Esophagus squamous epithelium (tissue), 4 donors: ENCODE data around the gene RPL37.

Source experiments
- POLR2A ChIP-seq, 4 donors: fragments of 450-650 bp; IDR thresholded peaks; one replicate each; pipeline ENCODE4 v1.6.1; 2017; ENCODE audit warnings: antibody characterized with exemption in 4 of 4, mild to moderate bottlenecking in 4 of 4, moderate library complexity in 3 of 4
- TF ChIP-seq, protein P1 (sequence below), 6 experiments: fragments of 450-650 bp in 4 of 6; fragments of 200-600 bp in 2 of 6; sonication (generic) in 2 of 6; IDR thresholded peaks; one replicate each; pipeline ENCODE4 v1.5.1; 2016 to 2019; ENCODE audit warnings: antibody characterized with exemption in 6 of 6, mild to moderate bottlenecking in 4 of 6, moderate library complexity in 4 of 6

DNA sequence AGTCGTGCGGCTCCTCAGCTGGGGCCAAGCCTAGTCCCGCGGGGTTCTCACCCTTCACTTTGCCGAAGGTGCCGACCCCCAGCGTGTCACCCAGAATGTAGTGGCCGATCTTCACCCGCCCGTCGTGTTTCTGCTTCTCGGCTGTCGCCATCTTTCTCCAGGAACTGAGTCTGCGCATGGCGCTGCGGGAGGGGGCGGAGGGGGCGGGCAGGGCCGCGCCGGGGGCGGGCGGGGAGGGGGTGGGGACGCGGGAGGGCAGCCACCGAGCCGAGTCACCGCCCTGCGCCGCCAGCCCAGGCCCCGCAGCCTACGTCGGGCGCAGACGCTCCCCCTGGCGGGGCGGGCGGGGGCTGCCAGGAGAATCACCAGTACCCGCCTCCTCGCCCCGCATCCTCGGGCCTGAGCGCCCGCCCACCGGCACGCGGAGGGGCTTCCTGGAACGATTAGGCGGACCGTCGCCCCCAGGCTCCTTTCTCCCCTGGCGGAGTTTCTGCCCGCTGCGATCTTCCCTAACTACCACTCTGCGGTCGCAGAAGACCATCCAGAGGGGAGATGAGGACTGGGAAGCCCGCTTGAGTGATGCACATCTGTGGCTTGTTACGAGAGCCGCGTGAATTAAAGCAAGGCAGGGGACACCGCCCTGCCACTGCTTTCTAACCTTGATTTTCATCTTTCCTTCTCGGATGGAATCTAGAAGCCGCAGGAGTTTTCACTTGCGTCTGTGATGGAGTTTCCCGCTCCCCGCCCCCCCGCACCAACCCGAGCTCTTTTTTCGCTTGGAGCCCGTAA lies 36.8 kb downstream of the RPL37 start, which contains the start of gene PRKAA1:
- TF ChIP-seq, protein P1, sequence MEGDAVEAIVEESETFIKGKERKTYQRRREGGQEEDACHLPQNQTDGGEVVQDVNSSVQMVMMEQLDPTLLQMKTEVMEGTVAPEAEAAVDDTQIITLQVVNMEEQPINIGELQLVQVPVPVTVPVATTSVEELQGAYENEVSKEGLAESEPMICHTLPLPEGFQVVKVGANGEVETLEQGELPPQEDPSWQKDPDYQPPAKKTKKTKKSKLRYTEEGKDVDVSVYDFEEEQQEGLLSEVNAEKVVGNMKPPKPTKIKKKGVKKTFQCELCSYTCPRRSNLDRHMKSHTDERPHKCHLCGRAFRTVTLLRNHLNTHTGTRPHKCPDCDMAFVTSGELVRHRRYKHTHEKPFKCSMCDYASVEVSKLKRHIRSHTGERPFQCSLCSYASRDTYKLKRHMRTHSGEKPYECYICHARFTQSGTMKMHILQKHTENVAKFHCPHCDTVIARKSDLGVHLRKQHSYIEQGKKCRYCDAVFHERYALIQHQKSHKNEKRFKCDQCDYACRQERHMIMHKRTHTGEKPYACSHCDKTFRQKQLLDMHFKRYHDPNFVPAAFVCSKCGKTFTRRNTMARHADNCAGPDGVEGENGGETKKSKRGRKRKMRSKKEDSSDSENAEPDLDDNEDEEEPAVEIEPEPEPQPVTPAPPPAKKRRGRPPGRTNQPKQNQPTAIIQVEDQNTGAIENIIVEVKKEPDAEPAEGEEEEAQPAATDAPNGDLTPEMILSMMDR (IDR thresholded peaks at IDR 0.05) = peak; percentile 33 to 84 (median 66)
- TF ChIP-seq POLR2A (IDR thresholded peaks at IDR 0.05) = peak in 2 of 4 donors; percentile 24 to 63
